ENCODE data around the gene SZT2. TPM values are rescaled to one million over a fixed set of nuclear protein-coding genes. Genes with fewer than 3 reads are reported as not detected.

SZT2 gene
- total and polyA plus RNA-seq, 2 of the 13 experiments (the other 11 are each of a cell fraction or from before 2014, with no cell fraction given): 8.0 to 8.8 TPM

GRCh38 chr1:43389326-43390313, at the start of gene SZT2, which contains the start of gene MED8 (continued):
- TF ChIP-seq DNMT3B (CRISPR knock-in tag; conservative IDR thresholded peaks at IDR 0.05): no peak
- no peak for TF ChIP-seq KLF12 (CRISPR knock-in tag; IDR thresholded peaks at IDR 0.05; ENCODE audit: borderline replicate concordance)
- no peak for TF ChIP-seq ZNF878 (CRISPR knock-in tag; IDR thresholded peaks at IDR 0.05)
- TF ChIP-seq MED1 (CRISPR knock-in tag; IDR thresholded peaks at IDR 0.05): peak; percentile 52; the same call in 1 of the 2 replicates
- TF ChIP-seq PCBP2 (optimal IDR thresholded peaks at IDR 0.05; ENCODE audit: low read depth, low read length, poor library complexity, severe bottlenecking): no peak

DNA sequence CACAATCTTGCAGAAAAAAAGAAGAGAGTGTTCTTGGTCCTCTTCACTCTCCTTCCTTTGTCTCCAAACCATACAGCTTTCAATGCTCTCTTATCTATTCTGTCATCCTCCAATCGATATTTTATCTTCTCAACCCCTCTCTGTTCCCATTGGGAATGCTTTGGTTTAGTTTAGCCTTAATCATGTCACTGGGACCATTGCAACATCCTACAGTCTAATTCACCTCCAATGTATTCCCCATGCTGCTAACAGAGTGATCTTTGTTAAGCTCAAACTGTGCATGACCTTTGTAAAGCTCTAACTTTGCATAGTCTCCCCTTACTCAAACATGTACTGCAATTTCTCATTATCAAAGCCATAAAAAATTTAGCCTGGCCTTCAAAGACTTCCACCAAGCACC, 49.1 kb upstream of the SZT2 start:
- 0% methylated on average over 1 of the region's 1 CpG for WGBS (ENCODE audit: low lambda C conversion rate)
- no peaks in the 10 kb centered on the region for H3K36me3 ChIP-seq (replicated peaks in 1 of 2; ENCODE audit: control insufficient read depth in 1 of 2, insufficient read depth in 2 of 2, low read length in 2 of 2)
- intact Hi-C loops (cut with micrococcal nuclease; ENCODE audit: unreplicated experiment) (loop anchor here (2.0 kb wide), 1 partner anchor 64 kb away; no protein-coding TSS in a partner anchor), in situ Hi-C loops (cut with HindIII; ENCODE audit: extremely low pct_ligation_motif_present, low pct_unique_long_range_greater_than_20kb) (no loop called here)
- H3K9me3 ChIP-seq (ENCODE audit: low read length): no peaks in the 10 kb centered on the region
- no peak overlapping the region for H3K4me3 ChIP-seq (replicated peaks in 1 of 3; ENCODE audit: insufficient read depth in 1 of 3, low read depth in 2 of 3, low read length in 3 of 3)
- FAIRE-seq (peak; percentile 87), DNase-seq (ENCODE audit: low spot score) (peak; percentile 91), ATAC-seq (peak; percentile 92)
- peak overlapping the region; percentile 46 for H3K4me2 ChIP-seq (ENCODE audit: low read depth, low read length)
- CTCF ChIA-PET (ENCODE audit: low intra/inter-chr PET ratio, low total read pairs): no interaction called here
- no peak overlapping the region for H2AFZ ChIP-seq (ENCODE audit: low read length)
- no peaks in the 10 kb centered on the region for H4K20me1 ChIP-seq (ENCODE audit: insufficient read depth, low read length)
- POLR2A ChIA-PET: interaction anchor here (0.8 to 1.4 kb wide), 2 partner anchors 8 to 63 kb away, joined by 3 to 4 read pairs; no protein-coding TSS in a partner anchor
- no TSS peak for BruUV-seq (replicated peaks)
- peaks cover 50% of the 10 kb centered on the region for H3K4me1 ChIP-seq (ENCODE audit: insufficient read depth, low read length)
- H3K79me2 ChIP-seq (ENCODE audit: insufficient read depth, low read length): no peaks in the 10 kb centered on the region
- no peak overlapping the region for H3K9ac ChIP-seq (ENCODE audit: insufficient read depth, low read depth, low read length)
- no peaks in the 10 kb centered on the region for H3K27me3 ChIP-seq (ENCODE audit: control insufficient read depth in 1 of 2, insufficient read depth in 2 of 2, low read length in 2 of 2)
- H3K27ac ChIP-seq (ENCODE audit: extremely low read length, insufficient read depth, low read length): peak overlapping the region; percentile 10
- TF ChIP-seq, protein P1, sequence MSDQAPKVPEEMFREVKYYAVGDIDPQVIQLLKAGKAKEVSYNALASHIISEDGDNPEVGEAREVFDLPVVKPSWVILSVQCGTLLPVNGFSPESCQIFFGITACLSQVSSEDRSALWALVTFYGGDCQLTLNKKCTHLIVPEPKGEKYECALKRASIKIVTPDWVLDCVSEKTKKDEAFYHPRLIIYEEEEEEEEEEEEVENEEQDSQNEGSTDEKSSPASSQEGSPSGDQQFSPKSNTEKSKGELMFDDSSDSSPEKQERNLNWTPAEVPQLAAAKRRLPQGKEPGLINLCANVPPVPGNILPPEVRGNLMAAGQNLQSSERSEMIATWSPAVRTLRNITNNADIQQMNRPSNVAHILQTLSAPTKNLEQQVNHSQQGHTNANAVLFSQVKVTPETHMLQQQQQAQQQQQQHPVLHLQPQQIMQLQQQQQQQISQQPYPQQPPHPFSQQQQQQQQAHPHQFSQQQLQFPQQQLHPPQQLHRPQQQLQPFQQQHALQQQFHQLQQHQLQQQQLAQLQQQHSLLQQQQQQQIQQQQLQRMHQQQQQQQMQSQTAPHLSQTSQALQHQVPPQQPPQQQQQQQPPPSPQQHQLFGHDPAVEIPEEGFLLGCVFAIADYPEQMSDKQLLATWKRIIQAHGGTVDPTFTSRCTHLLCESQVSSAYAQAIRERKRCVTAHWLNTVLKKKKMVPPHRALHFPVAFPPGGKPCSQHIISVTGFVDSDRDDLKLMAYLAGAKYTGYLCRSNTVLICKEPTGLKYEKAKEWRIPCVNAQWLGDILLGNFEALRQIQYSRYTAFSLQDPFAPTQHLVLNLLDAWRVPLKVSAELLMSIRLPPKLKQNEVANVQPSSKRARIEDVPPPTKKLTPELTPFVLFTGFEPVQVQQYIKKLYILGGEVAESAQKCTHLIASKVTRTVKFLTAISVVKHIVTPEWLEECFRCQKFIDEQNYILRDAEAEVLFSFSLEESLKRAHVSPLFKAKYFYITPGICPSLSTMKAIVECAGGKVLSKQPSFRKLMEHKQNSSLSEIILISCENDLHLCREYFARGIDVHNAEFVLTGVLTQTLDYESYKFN (CRISPR knock-in tag; conservative IDR thresholded peaks at IDR 0.05): 0 out of 2 replicates have a peak, but pooled peaks have one; percentile 20
- TF ChIP-seq SALL2 (CRISPR knock-in tag; IDR thresholded peaks at IDR 0.05) (no peak), RARA (CRISPR knock-in tag; IDR thresholded peaks at IDR 0.05) (peak; percentile 51; the same call in 1 of the 2 replicates), SOX5 (CRISPR knock-in tag; IDR thresholded peaks at IDR 0.05; ENCODE audit: borderline replicate concordance) (0 out of 2 replicates have a peak, but pooled peaks have one; percentile 18), SOX6 (IDR thresholded peaks at IDR 0.05) (no peak), SOX6 (CRISPR knock-in tag; IDR thresholded peaks at IDR 0.05) (peak; percentile 64; the same call in 1 of the 2 replicates), PATZ1 (CRISPR knock-in tag; IDR thresholded peaks at IDR 0.05) (0 out of 2 replicates have a peak, but pooled peaks have one; percentile 20), FOXA1 (IDR thresholded peaks at IDR 0.05) (no peak), FOXA1 (CRISPR knock-in tag; IDR thresholded peaks at IDR 0.05) (0 out of 2 replicates have a peak, but pooled peaks have one; percentile 7), MED13 (CRISPR knock-in tag; IDR thresholded peaks at IDR 0.05) (0 out of 2 replicates have a peak, but pooled peaks have one; percentile 33), JUNB (CRISPR knock-in tag; IDR thresholded peaks at IDR 0.05; ENCODE audit: borderline replicate concordance) (no peak)
- TF ChIP-seq, protein P2, sequence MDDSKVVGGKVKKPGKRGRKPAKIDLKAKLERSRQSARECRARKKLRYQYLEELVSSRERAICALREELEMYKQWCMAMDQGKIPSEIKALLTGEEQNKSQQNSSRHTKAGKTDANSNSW (CRISPR knock-in tag; IDR thresholded peaks at IDR 0.05; ENCODE audit: borderline replicate concordance): no peak
